Measurements from ENCODE around the gene PRKCA. TPM values are rescaled to one million over a fixed set of nuclear protein-coding genes. Genes with fewer than 3 reads are reported as not detected.

The PRKCA gene
- total RNA-seq, 1 experiment from 2014 or later: 22.6 TPM

DNA sequence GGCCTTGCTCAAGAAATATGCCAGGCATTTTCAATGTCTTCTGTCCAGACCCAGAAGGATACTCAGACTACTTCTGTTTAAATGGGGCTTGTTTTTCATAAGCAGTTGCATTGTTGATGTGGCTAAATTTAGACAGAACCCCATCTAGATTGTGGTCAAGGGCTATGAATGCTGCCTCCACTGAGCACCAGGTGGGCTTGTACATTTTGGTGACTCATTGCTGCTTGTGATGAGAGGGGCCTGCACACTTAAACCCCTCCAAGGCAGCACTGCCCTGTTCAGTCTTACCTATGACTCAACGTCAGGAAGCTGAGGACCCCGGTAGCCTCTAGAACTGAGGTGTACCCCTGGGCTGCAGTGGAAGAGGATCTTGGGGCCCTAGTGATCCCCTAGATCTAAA lies 144.0 kb downstream of the PRKCA start:
- intact Hi-C loops (cut with micrococcal nuclease): no loop called here
- no peak for DNase-seq
- ChIA-PET CTCF (no interaction called here), POLR2A (ENCODE audit: unreplicated experiment) (no interaction called here)
- Histone ChIP-seq H3K4me3 (ENCODE audit: low read length) (no peak overlapping the region), H3K9ac (ENCODE audit: low read length) (no peak overlapping the region), H3K79me2 (ENCODE audit: low read length) (peaks cover 29% of the 10 kb centered on the region), H3K4me1 (ENCODE audit: insufficient read depth, low read length) (no peaks in the 10 kb centered on the region), H3K27me3 (ENCODE audit: low read length) (no peaks in the 10 kb centered on the region), H3K9me3 (ENCODE audit: low read length) (no peaks in the 10 kb centered on the region), H3K9me2 (replicated peaks; ENCODE audit: low read length) (no peaks in the 10 kb centered on the region), H3K4me2 (ENCODE audit: low read length) (no peak overlapping the region), H3K27ac (ENCODE audit: low read length) (no peak overlapping the region), H2AFZ (ENCODE audit: low read length) (no peak overlapping the region), H3K36me3 (ENCODE audit: low read depth, low read length) (no peaks in the 10 kb centered on the region), H3F3A (ENCODE audit: low read length, unreplicated experiment) (no peaks in the 10 kb centered on the region), H4K20me1 (ENCODE audit: low read length) (no peaks in the 10 kb centered on the region)
- no peak for ATAC-seq
- no TSS peak for BruUV-seq (replicated peaks)
- TF ChIP-seq, protein P1, sequence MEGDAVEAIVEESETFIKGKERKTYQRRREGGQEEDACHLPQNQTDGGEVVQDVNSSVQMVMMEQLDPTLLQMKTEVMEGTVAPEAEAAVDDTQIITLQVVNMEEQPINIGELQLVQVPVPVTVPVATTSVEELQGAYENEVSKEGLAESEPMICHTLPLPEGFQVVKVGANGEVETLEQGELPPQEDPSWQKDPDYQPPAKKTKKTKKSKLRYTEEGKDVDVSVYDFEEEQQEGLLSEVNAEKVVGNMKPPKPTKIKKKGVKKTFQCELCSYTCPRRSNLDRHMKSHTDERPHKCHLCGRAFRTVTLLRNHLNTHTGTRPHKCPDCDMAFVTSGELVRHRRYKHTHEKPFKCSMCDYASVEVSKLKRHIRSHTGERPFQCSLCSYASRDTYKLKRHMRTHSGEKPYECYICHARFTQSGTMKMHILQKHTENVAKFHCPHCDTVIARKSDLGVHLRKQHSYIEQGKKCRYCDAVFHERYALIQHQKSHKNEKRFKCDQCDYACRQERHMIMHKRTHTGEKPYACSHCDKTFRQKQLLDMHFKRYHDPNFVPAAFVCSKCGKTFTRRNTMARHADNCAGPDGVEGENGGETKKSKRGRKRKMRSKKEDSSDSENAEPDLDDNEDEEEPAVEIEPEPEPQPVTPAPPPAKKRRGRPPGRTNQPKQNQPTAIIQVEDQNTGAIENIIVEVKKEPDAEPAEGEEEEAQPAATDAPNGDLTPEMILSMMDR (conservative IDR thresholded peaks at IDR 0.05; ENCODE audit: low read depth, low read length): no peak
- TF ChIP-seq EZH2 (IDR thresholded peaks at IDR 0.05; ENCODE audit: low read length, unreplicated experiment) (no peak), EZH2phosphoT487 (IDR thresholded peaks at IDR 0.05; ENCODE audit: borderline replicate concordance, low read length) (no peak)

DNA sequence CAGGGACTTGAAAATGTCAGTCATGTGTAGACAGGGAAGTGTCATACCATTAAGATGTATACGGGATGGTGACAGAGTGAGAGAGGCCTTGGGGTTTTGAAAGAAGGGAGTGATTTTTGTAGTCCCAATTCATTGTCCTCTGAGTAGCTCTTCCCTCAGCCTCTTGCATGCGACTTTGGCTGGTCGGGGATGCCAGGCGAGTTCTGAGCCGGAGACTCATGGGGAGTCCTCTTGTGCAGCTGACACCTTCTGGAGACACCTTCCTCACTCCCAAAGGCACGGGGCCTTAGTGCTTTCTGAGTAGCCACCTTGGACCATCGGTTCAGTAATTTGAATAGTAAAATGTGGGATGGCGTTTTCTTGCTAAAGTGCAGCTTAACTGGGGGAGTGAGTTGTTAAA lies 144.7 kb downstream of the PRKCA start:
- no peak for ATAC-seq
- H3K9me3 ChIP-seq (ENCODE audit: low read length): no peaks in the 10 kb centered on the region
- ChIA-PET POLR2A (ENCODE audit: unreplicated experiment) (no interaction called here), CTCF (no interaction called here)
- no peak overlapping the region for H3K4me2 ChIP-seq (ENCODE audit: low read length)
- H2AFZ ChIP-seq (ENCODE audit: low read length): no peak overlapping the region
- intact Hi-C loops (cut with micrococcal nuclease): no loop called here
- TF ChIP-seq, protein P1 (conservative IDR thresholded peaks at IDR 0.05; ENCODE audit: low read depth, low read length): no peak
- TF ChIP-seq EZH2phosphoT487 (IDR thresholded peaks at IDR 0.05; ENCODE audit: borderline replicate concordance, low read length): no peak
- TF ChIP-seq EZH2 (IDR thresholded peaks at IDR 0.05; ENCODE audit: low read length, unreplicated experiment): no peak
- H3K4me3 ChIP-seq (ENCODE audit: low read length): no peak overlapping the region
- H3K79me2 ChIP-seq (ENCODE audit: low read length): peaks cover 36% of the 10 kb centered on the region
- no peak overlapping the region for H3K9ac ChIP-seq (ENCODE audit: low read length)
- no peaks in the 10 kb centered on the region for H3K9me2 ChIP-seq (replicated peaks; ENCODE audit: low read length)
- H3F3A ChIP-seq (ENCODE audit: low read length, unreplicated experiment): no peaks in the 10 kb centered on the region
- no TSS peak for BruUV-seq (replicated peaks)
- H3K4me1 ChIP-seq (ENCODE audit: insufficient read depth, low read length): no peaks in the 10 kb centered on the region
- H4K20me1 ChIP-seq (ENCODE audit: low read length): no peaks in the 10 kb centered on the region
- DNase-seq: no peak
- no peaks in the 10 kb centered on the region for H3K27me3 ChIP-seq (ENCODE audit: low read length)
- no peaks in the 10 kb centered on the region for H3K36me3 ChIP-seq (ENCODE audit: low read depth, low read length)
- H3K27ac ChIP-seq (ENCODE audit: low read length): no peak overlapping the region

DNA sequence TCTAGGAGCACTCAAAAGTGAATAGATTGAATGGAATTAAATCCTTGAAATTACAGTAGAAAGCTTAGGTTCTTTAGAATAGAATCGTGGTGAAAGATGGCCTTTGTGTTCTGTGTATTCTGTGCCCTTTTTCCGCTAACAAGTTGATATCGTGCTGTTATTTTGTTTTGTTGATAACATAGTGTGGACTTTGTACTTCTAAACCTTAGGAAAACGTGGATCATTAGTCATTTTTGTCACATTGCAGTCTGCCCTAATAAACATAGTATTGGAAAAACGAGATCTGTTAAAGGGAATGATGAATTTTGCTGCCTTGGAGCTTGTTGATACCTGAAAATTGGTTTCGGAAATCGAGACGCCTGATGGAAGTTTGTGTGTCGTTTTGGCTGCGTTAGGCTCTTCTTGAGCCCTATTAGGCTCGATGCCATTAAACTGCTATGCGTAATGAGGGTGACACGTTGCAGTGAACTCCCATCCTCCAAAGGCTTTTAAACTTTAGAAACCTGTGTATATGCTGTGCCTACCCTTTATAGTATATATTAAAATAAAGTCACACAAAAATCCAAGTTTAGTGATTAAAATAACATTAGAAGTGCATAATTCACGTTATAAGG lies 145.7 kb downstream of the PRKCA start:
- ATAC-seq (no peak), DNase-seq (no peak)
- no peaks in the 10 kb centered on the region for H4K20me1 ChIP-seq (ENCODE audit: low read length)
- no peak overlapping the region for H3K4me2 ChIP-seq (ENCODE audit: low read length)
- no peaks in the 10 kb centered on the region for H3K27me3 ChIP-seq (ENCODE audit: low read length)
- no peak overlapping the region for H3K27ac ChIP-seq (ENCODE audit: low read length)
- BruUV-seq (replicated peaks): no TSS peak
- TF ChIP-seq, protein P1 (conservative IDR thresholded peaks at IDR 0.05; ENCODE audit: low read depth, low read length): no peak
- no peak for TF ChIP-seq EZH2 (IDR thresholded peaks at IDR 0.05; ENCODE audit: low read length, unreplicated experiment)
- TF ChIP-seq EZH2phosphoT487 (IDR thresholded peaks at IDR 0.05; ENCODE audit: borderline replicate concordance, low read length): no peak
- no peaks in the 10 kb centered on the region for H3K4me1 ChIP-seq (ENCODE audit: insufficient read depth, low read length)
- H3K4me3 ChIP-seq (ENCODE audit: low read length): no peak overlapping the region
- CTCF ChIA-PET: interaction anchor here (0.6 kb wide), 1 partner anchor 213 kb away, joined by 7 read pairs; no protein-coding TSS in a partner anchor
- no peak overlapping the region for H3K9ac ChIP-seq (ENCODE audit: low read length)
- H3K79me2 ChIP-seq (ENCODE audit: low read length): peaks cover 39% of the 10 kb centered on the region
- POLR2A ChIA-PET (ENCODE audit: unreplicated experiment): no interaction called here
- no peaks in the 10 kb centered on the region for H3K9me3 ChIP-seq (ENCODE audit: low read length)
- no peaks in the 10 kb centered on the region for H3F3A ChIP-seq (ENCODE audit: low read length, unreplicated experiment)
- H3K36me3 ChIP-seq (ENCODE audit: low read depth, low read length): no peaks in the 10 kb centered on the region
- H3K9me2 ChIP-seq (replicated peaks; ENCODE audit: low read length): no peaks in the 10 kb centered on the region
- intact Hi-C loops (cut with micrococcal nuclease): no loop called here
- H2AFZ ChIP-seq (ENCODE audit: low read length): no peak overlapping the region
